ENCODE results near the gene TRIM5. TPM values are rescaled to one million over a fixed set of nuclear protein-coding genes. Genes with fewer than 3 reads are reported as not detected.

TRIM5 gene
- total RNA-seq, 3 donors from 2014 or later (not counting 1 experiment from before 2014, with no cell fraction given), result 16.3 to 24.4 (median 20.2) TPM

DNA sequence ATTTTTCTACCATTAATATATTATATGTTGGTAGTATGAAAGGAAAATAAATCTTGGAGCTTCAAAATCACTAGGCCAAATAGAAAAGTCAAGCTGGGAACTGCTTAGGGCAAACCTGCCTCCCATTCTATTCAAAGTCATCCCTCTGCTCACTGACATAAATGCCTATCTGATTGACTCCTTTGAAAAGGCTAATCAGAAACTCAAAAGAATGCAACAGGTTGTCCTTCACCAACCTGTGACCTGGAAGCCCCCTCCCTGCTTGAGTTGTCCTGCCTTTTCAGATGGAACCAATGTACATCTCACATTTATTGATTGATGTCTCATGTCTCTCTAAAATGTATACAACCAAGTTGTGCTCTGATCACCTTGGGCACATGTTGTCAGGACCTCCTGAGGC lies 63.3 kb downstream of the TRIM5 start:
- no peaks in the 10 kb centered on the region for H3K9me3 ChIP-seq (ENCODE audit: control insufficient read depth, insufficient read depth, low read length)
- TF ChIP-seq CTCF (IDR thresholded peaks at IDR 0.05), result no peak
- no peaks in the 10 kb centered on the region for H3K36me3 Mint-ChIP-seq
- no peaks in the 10 kb centered on the region for H3K36me3 ChIP-seq (ENCODE audit: control insufficient read depth, insufficient read depth, low read length)
- H3K27me3 ChIP-seq (ENCODE audit: control insufficient read depth, insufficient read depth, low read length), result no peaks in the 10 kb centered on the region
- H3K9me3 Mint-ChIP-seq, result no peaks in the 10 kb centered on the region
- ATAC-seq, result no peak
- no peak for DNase-seq
- peaks cover 25 to 29% of the 10 kb centered on the region in 2 donors for H3K4me1 Mint-ChIP-seq
- no peaks in the 10 kb centered on the region for H3K27me3 Mint-ChIP-seq (ENCODE audit: low read depth in 2 of 2)
- H3K27ac Mint-ChIP-seq, result no peak overlapping the region
- H3K27ac ChIP-seq (ENCODE audit: low read length), result no peak overlapping the region
- peaks cover 16% of the 10 kb centered on the region for H3K4me1 ChIP-seq (ENCODE audit: control insufficient read depth, insufficient read depth, low read length)
- H3K4me3 Mint-ChIP-seq, result no peak overlapping the region
- intact Hi-C loops (cut with micrococcal nuclease), result no loop called here
- H3K4me3 ChIP-seq (ENCODE audit: low read length), result no peak overlapping the region

DNA sequence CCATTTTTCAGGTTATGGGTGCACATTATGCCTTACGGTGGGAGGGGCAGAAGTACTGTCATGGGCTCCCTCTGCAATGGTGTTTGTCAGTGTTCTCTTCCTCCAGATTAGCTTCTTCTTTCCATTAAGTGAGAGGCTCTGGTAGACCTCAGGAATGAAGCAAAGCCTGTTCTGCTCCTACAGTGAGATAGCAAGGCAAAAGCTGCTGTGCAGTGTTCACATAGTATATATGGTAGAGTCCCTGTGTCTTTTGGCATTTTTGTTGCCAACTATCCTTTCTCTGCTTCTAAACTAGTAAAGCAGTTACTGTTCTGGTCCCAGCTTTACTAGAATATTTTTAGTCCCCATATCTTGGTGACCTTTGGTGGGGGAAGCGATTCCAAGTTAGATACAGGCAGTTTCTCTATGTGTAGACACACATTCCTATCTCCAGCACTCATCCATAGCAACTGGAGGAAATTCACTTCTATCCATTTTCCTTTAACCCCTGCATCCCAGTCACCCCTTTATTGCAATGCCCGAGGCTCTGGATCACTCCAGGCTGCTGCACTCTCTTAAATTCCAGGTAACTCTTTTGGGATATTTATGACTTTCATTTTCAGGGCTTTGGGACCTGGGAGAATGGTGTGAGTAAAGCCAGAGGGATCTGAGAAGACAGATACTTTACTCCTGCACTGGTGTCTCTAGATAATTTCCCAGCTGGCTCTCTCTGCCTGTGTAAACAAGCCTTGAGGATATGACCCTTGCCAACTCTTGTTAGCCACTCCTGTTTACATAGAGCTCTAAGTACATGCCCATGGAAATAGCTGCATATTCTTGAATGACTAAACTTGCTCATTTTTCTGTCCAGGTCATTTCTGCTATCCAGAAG lies 64.0 kb downstream of the TRIM5 start:
- no peak overlapping the region for H3K27ac ChIP-seq (ENCODE audit: low read length)
- no peak overlapping the region for H3K27ac Mint-ChIP-seq
- no peak overlapping the region for H3K4me3 ChIP-seq (ENCODE audit: low read length)
- H3K9me3 ChIP-seq (ENCODE audit: control insufficient read depth, insufficient read depth, low read length), result no peaks in the 10 kb centered on the region
- H3K36me3 ChIP-seq (ENCODE audit: control insufficient read depth, insufficient read depth, low read length), result no peaks in the 10 kb centered on the region
- intact Hi-C loops (cut with micrococcal nuclease), result no loop called here
- H3K27me3 ChIP-seq (ENCODE audit: control insufficient read depth, insufficient read depth, low read length), result no peaks in the 10 kb centered on the region
- H3K27me3 Mint-ChIP-seq (ENCODE audit: low read depth in 2 of 2), result no peaks in the 10 kb centered on the region
- DNase-seq (no peak), ATAC-seq (no peak)
- no peak overlapping the region for H3K4me3 Mint-ChIP-seq
- TF ChIP-seq CTCF (IDR thresholded peaks at IDR 0.05), result no peak
- H3K36me3 Mint-ChIP-seq, result no peaks in the 10 kb centered on the region
- WGBS (ENCODE audit: insufficient coverage), result 82% methylated on average over 2 of the region's 3 CpGs
- peaks cover 14% of the 10 kb centered on the region for H3K4me1 ChIP-seq (ENCODE audit: control insufficient read depth, insufficient read depth, low read length)
- H3K9me3 Mint-ChIP-seq, result no peaks in the 10 kb centered on the region
- H3K4me1 Mint-ChIP-seq, result peaks cover 18 to 22% of the 10 kb centered on the region in 2 donors

DNA sequence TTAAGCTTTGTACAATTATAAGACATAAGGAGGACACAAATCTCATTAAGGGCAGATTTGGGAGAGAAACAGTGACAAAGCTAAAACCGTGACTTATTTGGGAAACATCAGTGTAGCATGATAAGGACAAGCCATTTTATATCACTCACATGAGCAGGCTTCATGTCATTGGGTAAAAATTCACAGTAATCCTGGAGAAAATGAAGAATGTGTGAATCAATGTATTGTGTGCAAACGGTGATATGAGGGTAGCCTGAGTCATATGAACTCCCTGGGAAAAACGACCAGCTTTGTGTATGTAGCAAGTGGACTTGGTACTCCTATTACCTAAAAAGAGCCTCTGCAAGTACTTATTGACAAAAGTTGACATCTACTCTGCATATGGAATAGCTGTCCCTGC lies 66.1 kb downstream of the TRIM5 start:
- Mint-ChIP-seq H3K27ac (no peak overlapping the region), H3K4me1 (peaks cover 1 to 2% of the 10 kb centered on the region in 2 donors), H3K4me3 (no peak overlapping the region), H3K27me3 (ENCODE audit: low read depth in 2 of 2) (no peaks in the 10 kb centered on the region), H3K9me3 (no peaks in the 10 kb centered on the region), H3K36me3 (no peaks in the 10 kb centered on the region)
- no peak overlapping the region for H3K4me3 ChIP-seq (ENCODE audit: low read length)
- no peaks in the 10 kb centered on the region for H3K36me3 ChIP-seq (ENCODE audit: control insufficient read depth, insufficient read depth, low read length)
- H3K27ac ChIP-seq (ENCODE audit: low read length), result no peak overlapping the region
- 89% methylated on average over 3 of the region's 3 CpGs for WGBS (ENCODE audit: insufficient coverage)
- H3K27me3 ChIP-seq (ENCODE audit: control insufficient read depth, insufficient read depth, low read length), result no peaks in the 10 kb centered on the region
- DNase-seq (no peak), ATAC-seq (no peak)
- TF ChIP-seq CTCF (IDR thresholded peaks at IDR 0.05), result no peak
- H3K9me3 ChIP-seq (ENCODE audit: control insufficient read depth, insufficient read depth, low read length), result no peaks in the 10 kb centered on the region
- intact Hi-C loops (cut with micrococcal nuclease), result no loop called here
- no peaks in the 10 kb centered on the region for H3K4me1 ChIP-seq (ENCODE audit: control insufficient read depth, insufficient read depth, low read length)

Other genes with a start within 250 kb of the TRIM5 start
- gene OR51I1, start 243.6 kb downstream of the TRIM5 start, total RNA-seq, result not detected
- gene OR51I2, start 235.8 kb downstream of the TRIM5 start, total RNA-seq, result not detected
- not detected for gene OR52D1, start 196.4 kb downstream of the TRIM5 start, total RNA-seq
- under 1 TPM in 2 of 3 donors, not detected in 1; 0.15 to 0.20 TPM for gene UBQLN3, start 175.1 kb downstream of the TRIM5 start, total RNA-seq
- 1 to 10 TPM in 1 of 3 donors, under 1 TPM in 1, not detected in 1; 0.61 to 1.3 TPM for gene UBQLNL, start 168.4 kb downstream of the TRIM5 start, total RNA-seq
- under 1 TPM; 0.26 to 0.95 (median 0.70) TPM for gene OR52H1, start 136.5 kb downstream of the TRIM5 start, total RNA-seq
- gene OR52B6, start 104.2 kb downstream of the TRIM5 start, total RNA-seq, result not detected
- 1 to 10 TPM in 1 of 3 donors, not detected in 2; 1.1 TPM for gene TRIM6, start 88.4 kb downstream of the TRIM5 start, total RNA-seq
- gene TRIM34, start 60.1 kb downstream of the TRIM5 start, total RNA-seq, result 10 to 100 TPM in 1 of 3 donors, 1 to 10 TPM in 2; 8.2 to 10.0 (median 9.9) TPM
- 100 to 1,000 TPM; 304 to 339 (median 334) TPM for gene TRIM22, start 4.7 kb upstream of the TRIM5 start, total RNA-seq
- under 1 TPM; 0.18 to 0.93 (median 0.42) TPM for gene OR56B1, start 51.4 kb upstream of the TRIM5 start, total RNA-seq
- gene OR52N4, start 69.2 kb upstream of the TRIM5 start, total RNA-seq, result 1 to 10 TPM; 1.2 to 2.1 (median 1.3) TPM
- gene OR52N5, start 98.3 kb upstream of the TRIM5 start, total RNA-seq, result not detected
- gene OR52N1, start 106.2 kb upstream of the TRIM5 start, total RNA-seq, result not detected
- gene OR52N2, start 123.8 kb upstream of the TRIM5 start, total RNA-seq, result not detected
- not detected for gene OR52E6, start 156.8 kb upstream of the TRIM5 start, total RNA-seq
- gene OR52E8, start 172.6 kb upstream of the TRIM5 start, total RNA-seq, result not detected
- not detected for gene OR52E4, start 195.6 kb upstream of the TRIM5 start, total RNA-seq
- gene OR52E5, start 208.1 kb upstream of the TRIM5 start, total RNA-seq, result not detected

All from natural killer cell (primary cell).